Gastroesophageal sphincter (tissue), 4 donors: ENCODE measurements around the gene SYNGAP1. TPM values are rescaled to one million over a fixed set of nuclear protein-coding genes. Genes with fewer than 3 reads are reported as not detected.
"Not testable (repeated sequence)": the region's sequence is repeated elsewhere in the genome, so short reads cannot be mapped to it uniquely, and the experiment has no call there.

Experiments used
- ATAC-seq: fragments of 150-250 bp; one replicate; pipeline ENCODE4 v1.9.1; 2016; ENCODE audit warnings: mild to moderate bottlenecking, moderate library complexity
- H3K27ac ChIP-seq, 4 donors: fragments of 200-600 bp; sonication (generic) in 3 of 4; 1 replicate in 3 of 4; 2 replicates in 1 of 4; pipeline ENCODE4 v1.5.1; 2016 to 2019
- H3K27me3 ChIP-seq: fragments of 200-600 bp; sonication (generic); one replicate; pipeline ENCODE4 v1.5.1; 2019
- H3K36me3 ChIP-seq, 2 donors: fragments of 200-600 bp; sonication (generic); one replicate each; pipeline ENCODE4 v1.5.1; 2019; ENCODE audit warnings: control low read depth in 1 of 2
- H3K4me1 ChIP-seq, 3 donors: fragments of 200-600 bp; sonication (generic); 1 replicate in 2 of 3; 2 replicates in 1 of 3; pipeline ENCODE4 v1.5.1; 2016 to 2019; ENCODE audit warnings: control low read depth in 2 of 3
- H3K4me3 ChIP-seq, 2 donors: fragments of 200-600 bp; sonication (generic); one replicate each; pipeline ENCODE4 v1.5.1; 2019; ENCODE audit warnings: mild to moderate bottlenecking in 1 of 2, moderate library complexity in 1 of 2
- H3K9me3 ChIP-seq, 3 donors: fragments of 200-600 bp; sonication (generic); one replicate each; pipeline ENCODE4 v1.5.1; 2017 to 2019; ENCODE audit warnings: control low read depth in 2 of 3
- CTCF ChIP-seq, 4 experiments: fragments of 200-600 bp in 2 of 4; fragments of 450-650 bp in 2 of 4; sonication (generic) in 1 of 4; IDR thresholded peaks; one replicate each; pipeline ENCODE4 v1.5.1; 2017 to 2019; ENCODE audit warnings: antibody characterized with exemption in 4 of 4, mild to moderate bottlenecking in 2 of 4, moderate library complexity in 2 of 4
- EP300 ChIP-seq: sonication (generic); formaldehyde crosslinking; IDR thresholded peaks from one replicate; pipeline ENCODE4 v1.6.1; 2017; ENCODE audit warnings: antibody characterized with exemption, mild to moderate bottlenecking
- POLR2A ChIP-seq, 2 donors: fragments of 450-650 bp; IDR thresholded peaks; one replicate each; pipeline ENCODE4 v1.6.1; 2017; ENCODE audit warnings: antibody characterized with exemption in 2 of 2, mild to moderate bottlenecking in 2 of 2, moderate library complexity in 1 of 2
- POLR2AphosphoS5 ChIP-seq: sonication (generic); formaldehyde crosslinking; IDR thresholded peaks from one replicate; pipeline ENCODE4 v1.6.1; 2017; ENCODE audit warnings: antibody characterized with exemption
- WGBS, 2 donors: methylation state at CpG; one replicate each; pipeline ENCODE4 v1.1.5; 2018; ENCODE audit warnings: low coverage in 1 of 2; 5-methylcytosine and 5-hydroxymethylcytosine counted together
- total RNA-seq, 4 donors: library from RNA; depleted of rRNA; stranded (reverse); fragments of >200 nt; gene quantifications; one replicate each; pipeline ENCODE4 v1.1.0, GENCODE V29; 2016

The SYNGAP1 gene
- total RNA-seq, 4 donors from 2014 or later, result 9.1 to 15.9 (median 12.7) TPM

DNA sequence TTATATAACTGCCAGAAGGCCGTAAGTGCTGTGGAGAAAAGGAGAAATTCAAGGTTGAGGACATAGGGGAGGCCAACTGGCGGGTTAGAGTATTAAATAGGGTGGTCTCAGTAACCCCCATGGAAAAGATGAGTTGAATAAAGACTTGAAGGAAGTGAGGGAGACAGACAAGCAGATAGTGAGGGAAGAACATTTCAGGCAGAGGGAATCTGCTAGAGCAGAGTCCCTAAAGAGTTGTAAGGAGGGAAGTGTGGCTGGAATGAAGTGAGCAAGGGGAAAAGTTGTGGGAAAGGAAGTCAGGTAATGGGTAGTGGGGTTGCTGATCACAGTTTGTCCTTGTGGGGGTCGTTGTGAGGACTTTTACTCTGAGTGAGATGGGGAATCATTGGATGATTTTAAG is 26.9 kb upstream of the SYNGAP1 start:
- 55 to 61% methylated on average over 3 of the region's 3 CpGs for WGBS, 2 donors
- H3K27ac ChIP-seq, result no peak overlapping the region

DNA sequence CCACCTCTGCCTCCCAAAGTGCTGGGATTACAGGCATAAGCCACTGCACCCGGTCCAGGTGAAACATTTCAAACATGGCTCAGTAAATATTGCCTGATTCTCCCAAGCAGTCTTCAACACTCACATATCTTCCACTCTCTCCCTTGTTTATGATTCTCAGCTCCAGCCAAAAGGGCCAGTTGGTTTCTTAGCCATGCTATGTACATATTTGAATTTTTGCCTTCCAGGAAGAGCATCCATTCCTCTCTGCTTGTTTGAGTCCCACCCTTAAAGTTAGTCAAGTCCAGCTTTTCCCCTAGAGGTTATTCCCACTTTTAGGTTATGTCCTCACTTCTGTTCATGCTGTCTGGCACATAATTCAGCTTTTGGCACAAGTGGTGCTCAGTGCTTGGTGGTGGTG is 22.3 kb upstream of the SYNGAP1 start:
- Histone ChIP-seq H3K4me3 (no peak overlapping the region), H3K9me3 (no peaks in the 10 kb centered on the region), H3K27me3 (no peaks in the 10 kb centered on the region), H3K36me3 (no peaks in the 10 kb centered on the region), H3K27ac (no peak overlapping the region), H3K4me1 (no peaks in the 10 kb centered on the region)
- TF ChIP-seq CTCF (IDR thresholded peaks at IDR 0.05) (no peak), EP300 (no peak), POLR2A (IDR thresholded peaks at IDR 0.05) (no peak), POLR2AphosphoS5 (no peak)
- no peak for ATAC-seq
- WGBS, 2 donors, result 67 to 83% methylated on average over 1 of the region's 1 CpG

More for the DNA sequence above, 26.9 kb upstream of the SYNGAP1 start:
- Histone ChIP-seq H3K4me1 (peaks cover 3 to 15% (median 10%) of the 10 kb centered on the region in 3 donors), H3K4me3 (no peak overlapping the region), H3K36me3 (no peaks in the 10 kb centered on the region), H3K9me3 (no peaks in the 10 kb centered on the region), H3K27me3 (no peaks in the 10 kb centered on the region)
- no peak for ATAC-seq
- TF ChIP-seq EP300, result no peak
- TF ChIP-seq POLR2A (IDR thresholded peaks at IDR 0.05), result no peak
- no peak for TF ChIP-seq POLR2AphosphoS5
- no peak for TF ChIP-seq CTCF (IDR thresholded peaks at IDR 0.05)

DNA sequence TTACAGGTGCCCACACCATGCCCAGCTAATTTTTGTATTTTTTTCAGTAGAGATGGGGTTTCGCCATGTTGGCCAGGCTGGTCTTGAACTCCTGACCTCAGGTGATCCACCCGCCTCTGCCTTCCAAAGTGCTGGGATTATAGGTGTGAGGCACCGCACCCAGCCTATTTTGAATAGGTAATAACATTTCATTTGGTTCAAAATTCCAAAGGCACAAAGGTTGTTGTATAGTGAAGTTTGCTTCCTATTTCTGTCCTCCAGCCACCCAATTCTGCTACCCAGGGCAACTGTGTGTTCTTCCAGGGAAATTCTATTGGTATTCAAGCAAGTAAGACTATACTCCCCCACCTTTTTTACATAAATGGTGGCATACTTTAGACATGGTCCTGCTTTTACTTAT is 21.3 kb upstream of the SYNGAP1 start:
- not testable (repeated sequence) for H3K9me3 ChIP-seq, H3K4me3 ChIP-seq, H3K27me3 ChIP-seq, ATAC-seq, H3K4me1 ChIP-seq, H3K36me3 ChIP-seq, H3K27ac ChIP-seq
- 67 to 97% methylated on average over 1 to 3 of the region's 3 CpGs for WGBS, 2 donors

GRCh38 chr6:33399881-33400280 is 20.0 kb upstream of the SYNGAP1 start:
- not testable (repeated sequence) for H3K9me3 ChIP-seq, H3K36me3 ChIP-seq, ATAC-seq, H3K27ac ChIP-seq, H3K4me3 ChIP-seq, H3K4me1 ChIP-seq, H3K27me3 ChIP-seq
- WGBS, 2 donors, result 67 to 95% methylated on average over 1 to 6 of the region's 6 CpGs

- WGBS, 2 donors, result 80 to 98% methylated on average over 1 to 7 of the region's 17 CpGs
- no peak for TF ChIP-seq EP300
- no peak for TF ChIP-seq POLR2A (IDR thresholded peaks at IDR 0.05)
- no peak for TF ChIP-seq CTCF (IDR thresholded peaks at IDR 0.05)
- TF ChIP-seq POLR2AphosphoS5, result no peak
- no peak for ATAC-seq
- Histone ChIP-seq H3K9me3 (no peaks in the 10 kb centered on the region), H3K36me3 (no peaks in the 10 kb centered on the region), H3K4me1 (peaks cover 0 to 6% (median 0%) of the 10 kb centered on the region in 3 donors), H3K4me3 (no peak overlapping the region), H3K27ac (no peak overlapping the region), H3K27me3 (no peaks in the 10 kb centered on the region)
Observed at GRCh38 chr6:33404884-33405283, 15.0 kb upstream of the SYNGAP1 start.

- TF ChIP-seq POLR2A (IDR thresholded peaks at IDR 0.05), result no peak
- no peak for TF ChIP-seq EP300
- no peak for TF ChIP-seq POLR2AphosphoS5
- TF ChIP-seq CTCF (IDR thresholded peaks at IDR 0.05), result no peak
- Histone ChIP-seq H3K4me3 (no peak overlapping the region), H3K27ac (no peak overlapping the region), H3K9me3 (no peaks in the 10 kb centered on the region), H3K36me3 (no peaks in the 10 kb centered on the region), H3K4me1 (peaks cover 0 to 7% (median 0%) of the 10 kb centered on the region in 3 donors), H3K27me3 (no peaks in the 10 kb centered on the region)
- 93 to 94% methylated on average over 5 to 9 of the region's 15 CpGs for WGBS, 2 donors
- ATAC-seq, result no peak
Observed at GRCh38 chr6:33405386-33405940, 14.4 kb upstream of the SYNGAP1 start.
